ENCODE measurements around the gene HDAC10. TPM values are rescaled to one million over a fixed set of nuclear protein-coding genes. Genes with fewer than 3 reads are reported as not detected.
A peak's percentile ranks its signal among the peaks of the same experiment; 100 is the strongest.

The HDAC10 gene
- total and polyA plus RNA-seq, 7 donors: 4.3 to 19.4 (median 13.5) TPM

DNA sequence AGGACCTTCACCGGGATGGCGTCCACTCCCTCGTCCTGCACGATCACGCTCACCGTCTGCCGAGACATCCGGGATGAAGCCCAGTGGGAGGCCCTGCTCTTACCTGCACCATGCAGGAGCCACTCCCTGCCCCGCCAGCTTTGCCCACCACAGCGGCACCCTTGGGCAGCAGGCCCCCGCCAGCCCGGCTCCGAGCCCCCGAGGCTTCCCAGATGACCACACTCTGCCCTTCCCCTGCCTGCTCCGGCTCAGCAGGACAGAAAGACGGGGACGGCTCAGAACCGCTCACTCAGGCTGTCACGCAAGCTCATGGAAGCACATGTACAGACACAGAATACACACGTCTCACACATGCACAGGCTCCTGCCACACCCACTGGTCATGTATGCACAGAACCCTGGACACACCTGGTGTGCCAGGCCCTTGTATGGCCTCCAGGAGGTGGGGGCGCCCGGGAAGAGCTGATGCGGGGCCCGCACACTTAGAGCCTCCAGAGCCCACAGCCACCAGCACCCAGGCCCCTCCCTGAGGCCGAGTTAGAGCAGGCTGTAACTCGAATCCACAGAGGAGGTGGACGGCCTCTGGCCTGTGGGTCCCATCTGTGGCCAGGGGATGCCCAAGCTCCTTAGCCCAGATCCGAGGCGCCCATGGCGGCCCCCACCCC, 28.0 kb upstream of the HDAC10 start:
- Histone ChIP-seq H3K4me1 (peaks cover 1% of the 10 kb centered on the region), H3K9me3 (no peaks in the 10 kb centered on the region), H3K27ac (no peak overlapping the region), H3K4me3 (no peak overlapping the region), H3K27me3 (ENCODE audit: insufficient read depth in 3 of 3, low read length in 2 of 3) (peaks cover 0 to 3% (median 0%) of the 10 kb centered on the region in 3 donors), H3K36me3 (ENCODE audit: insufficient read depth in 1 of 2, low read depth in 1 of 2) (peaks cover 0 to 75% of the 10 kb centered on the region in 2 donors)
- DNase-seq: no peak
- TF ChIP-seq, protein P1, sequence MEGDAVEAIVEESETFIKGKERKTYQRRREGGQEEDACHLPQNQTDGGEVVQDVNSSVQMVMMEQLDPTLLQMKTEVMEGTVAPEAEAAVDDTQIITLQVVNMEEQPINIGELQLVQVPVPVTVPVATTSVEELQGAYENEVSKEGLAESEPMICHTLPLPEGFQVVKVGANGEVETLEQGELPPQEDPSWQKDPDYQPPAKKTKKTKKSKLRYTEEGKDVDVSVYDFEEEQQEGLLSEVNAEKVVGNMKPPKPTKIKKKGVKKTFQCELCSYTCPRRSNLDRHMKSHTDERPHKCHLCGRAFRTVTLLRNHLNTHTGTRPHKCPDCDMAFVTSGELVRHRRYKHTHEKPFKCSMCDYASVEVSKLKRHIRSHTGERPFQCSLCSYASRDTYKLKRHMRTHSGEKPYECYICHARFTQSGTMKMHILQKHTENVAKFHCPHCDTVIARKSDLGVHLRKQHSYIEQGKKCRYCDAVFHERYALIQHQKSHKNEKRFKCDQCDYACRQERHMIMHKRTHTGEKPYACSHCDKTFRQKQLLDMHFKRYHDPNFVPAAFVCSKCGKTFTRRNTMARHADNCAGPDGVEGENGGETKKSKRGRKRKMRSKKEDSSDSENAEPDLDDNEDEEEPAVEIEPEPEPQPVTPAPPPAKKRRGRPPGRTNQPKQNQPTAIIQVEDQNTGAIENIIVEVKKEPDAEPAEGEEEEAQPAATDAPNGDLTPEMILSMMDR (IDR thresholded peaks at IDR 0.05): no peak
- 91 to 93% (median 92%) methylated on average over 28 to 30 of the region's 30 CpGs for WGBS, 3 donors
- intact Hi-C loops (cut with DNase I): no loop called here
- ATAC-seq: no peak

DNA sequence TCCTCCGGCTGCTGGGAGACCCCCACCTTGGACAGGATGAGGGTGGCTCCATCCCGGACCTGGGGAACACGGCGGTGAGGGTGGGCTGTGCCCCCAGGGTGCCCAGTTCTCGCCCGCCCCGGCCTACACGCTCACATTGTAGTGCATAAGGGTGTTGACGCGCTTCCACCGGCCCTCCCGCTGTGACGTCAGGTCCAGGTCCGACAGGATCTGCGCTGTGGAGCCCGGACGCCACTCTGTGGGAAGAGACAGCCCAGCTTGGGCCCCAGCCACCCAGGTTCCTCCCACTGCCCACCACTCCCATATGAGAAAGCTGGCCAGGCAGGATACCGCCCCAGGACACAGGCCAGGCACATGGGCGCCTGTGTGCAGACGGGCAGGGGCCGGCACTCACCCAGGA, 27.4 kb upstream of the HDAC10 start:
- peaks cover 4% of the 10 kb centered on the region for H3K4me1 ChIP-seq
- no peak overlapping the region for H3K4me3 ChIP-seq
- WGBS, 3 donors: 92 to 93% (median 93%) methylated on average over 20 to 21 of the region's 21 CpGs
- H3K36me3 ChIP-seq (ENCODE audit: insufficient read depth in 1 of 2, low read depth in 1 of 2): peaks cover 0 to 73% of the 10 kb centered on the region in 2 donors
- intact Hi-C loops (cut with DNase I): no loop called here
- no peak overlapping the region for H3K27ac ChIP-seq
- DNase-seq: no peak
- peaks cover 0 to 3% (median 0%) of the 10 kb centered on the region in 3 donors for H3K27me3 ChIP-seq (ENCODE audit: insufficient read depth in 3 of 3, low read length in 2 of 3)
- H3K9me3 ChIP-seq: no peaks in the 10 kb centered on the region
- ATAC-seq: no peak
- TF ChIP-seq, protein P1 (IDR thresholded peaks at IDR 0.05): no peak

DNA sequence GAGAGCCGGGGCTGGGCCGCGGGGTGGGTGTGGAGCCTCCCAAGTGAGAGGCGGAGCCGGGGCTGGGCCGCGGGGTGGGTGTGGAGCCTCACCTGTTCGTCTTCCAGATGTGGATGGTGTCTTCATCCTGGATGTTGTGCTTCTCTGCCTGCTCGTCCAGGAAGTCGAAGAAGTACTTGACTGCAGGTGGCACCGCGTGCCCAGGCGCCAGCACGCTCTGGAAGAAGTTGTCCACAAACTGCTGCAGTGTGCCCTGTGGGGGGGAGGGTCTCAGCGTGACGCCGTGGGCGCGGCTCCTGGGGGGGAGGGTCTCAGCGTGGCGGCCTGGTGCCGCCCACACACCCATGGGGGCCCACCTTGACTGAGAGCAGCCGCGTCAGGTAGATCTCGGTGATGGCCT, 26.7 kb upstream of the HDAC10 start:
- peaks cover 0 to 66% of the 10 kb centered on the region in 2 donors for H3K36me3 ChIP-seq (ENCODE audit: insufficient read depth in 1 of 2, low read depth in 1 of 2)
- H3K27ac ChIP-seq: no peak overlapping the region
- peaks cover 4% of the 10 kb centered on the region for H3K4me1 ChIP-seq
- ATAC-seq (no peak), DNase-seq (no peak)
- H3K27me3 ChIP-seq (ENCODE audit: insufficient read depth in 3 of 3, low read length in 2 of 3): peaks cover 0 to 3% (median 0%) of the 10 kb centered on the region in 3 donors
- no peak overlapping the region for H3K4me3 ChIP-seq
- intact Hi-C loops (cut with DNase I): loop anchor here (2.0 kb wide), 1 partner anchor 49 kb away; the partner anchor contains the start of gene DENND6B (in 2 of the 2)
- no peaks in the 10 kb centered on the region for H3K9me3 ChIP-seq
- TF ChIP-seq, protein P1 (IDR thresholded peaks at IDR 0.05): no peak
- WGBS, 3 donors: 87 to 89% (median 88%) methylated on average over 25 of the region's 25 CpGs

DNA sequence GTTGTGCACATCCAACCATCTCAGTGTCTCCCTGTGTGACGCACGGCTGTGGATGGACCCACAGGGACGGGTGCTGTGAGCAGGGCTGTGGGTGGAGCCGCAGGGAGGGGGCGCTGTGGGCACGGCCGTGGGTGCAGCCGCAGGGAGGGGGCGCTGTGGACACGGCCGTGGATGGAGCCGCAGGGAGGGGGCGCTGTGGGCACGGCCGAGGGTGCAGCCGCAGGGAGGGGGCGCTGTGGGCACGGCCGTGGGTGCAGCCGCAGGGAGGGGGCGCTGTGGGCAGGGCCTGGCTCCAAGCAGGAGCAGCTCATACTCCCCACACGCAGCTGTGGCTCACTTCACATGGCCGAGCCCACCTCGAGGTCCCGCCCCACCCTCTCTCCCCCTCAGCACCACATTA, 25.1 kb upstream of the HDAC10 start:
- ATAC-seq (peak; percentile 73 to 80 (median 77)), DNase-seq (peak in 1 of 2 donors; percentile 61)
- peaks cover 0 to 11% (median 7%) of the 10 kb centered on the region in 3 donors for H3K27me3 ChIP-seq (ENCODE audit: insufficient read depth in 3 of 3, low read length in 2 of 3)
- intact Hi-C loops (cut with DNase I): loop anchor here (2.0 kb wide), 1 partner anchor 51 kb away; the partner anchor contains the start of gene DENND6B (in 2 of the 2)
- no peak overlapping the region for H3K4me3 ChIP-seq
- TF ChIP-seq, protein P1 (IDR thresholded peaks at IDR 0.05): peak; percentile 48
- H3K36me3 ChIP-seq (ENCODE audit: insufficient read depth in 1 of 2, low read depth in 1 of 2): peaks cover 0 to 51% of the 10 kb centered on the region in 2 donors
- H3K27ac ChIP-seq: no peak overlapping the region
- H3K9me3 ChIP-seq: no peaks in the 10 kb centered on the region
- H3K4me1 ChIP-seq: peaks cover 9% of the 10 kb centered on the region
- 58 to 68% (median 60%) methylated on average over 22 to 25 of the region's 25 CpGs for WGBS, 3 donors

All from psoas muscle (tissue), 8 donors.